Stimulated activated CD4-positive, alpha-beta T cell treated with anti-CD3 and anti-CD28 coated beads, Interleukin-15, amount 100 ng/mL, for 48 hours (primary cell): Measurements from ENCODE around the gene AK2.

Experiments
- DNase-seq, 2 donors: peaks; one replicate each; pipeline ENCODE4 v3.0.0-alpha.2; 2020; ENCODE audit warnings: low read depth in 2 of 2

AK2 gene

GRCh38 chr1:33024430-33025179, 12.1 kb downstream of the AK2 start:
- peak; percentile 58 to 64 for DNase-seq

- DNase-seq: no peak
Observed at GRCh38 chr1:33022650-33023200, 14.0 kb downstream of the AK2 start.

- DNase-seq: no peak
Observed at GRCh38 chr1:33021567-33022431, 14.9 kb downstream of the AK2 start.

GRCh38 chr1:33018112-33018511, 18.6 kb downstream of the AK2 start:
- DNase-seq: no peak

GRCh38 chr1:33017175-33017574, 19.5 kb downstream of the AK2 start:
- DNase-seq: no peak

- DNase-seq: no peak
Observed at GRCh38 chr1:33015216-33015615, 21.5 kb downstream of the AK2 start.

GRCh38 chr1:33014464-33015163, 22.1 kb downstream of the AK2 start:
- no peak for DNase-seq

- DNase-seq: no peak
Observed at GRCh38 chr1:33013791-33014190, 22.9 kb downstream of the AK2 start.

- DNase-seq: no peak
Observed at GRCh38 chr1:33012165-33012564, 24.5 kb downstream of the AK2 start.

- no peak for DNase-seq
Observed at GRCh38 chr1:33010932-33011731, 25.6 kb downstream of the AK2 start.

- DNase-seq: no peak
Observed at GRCh38 chr1:33009561-33009960, 27.1 kb downstream of the AK2 start.

GRCh38 chr1:33008051-33008914, 28.4 kb downstream of the AK2 start:
- no peak for DNase-seq

GRCh38 chr1:33007190-33008050, 29.3 kb downstream of the AK2 start:
- no peak for DNase-seq

GRCh38 chr1:33005838-33006421, 30.8 kb downstream of the AK2 start:
- DNase-seq: no peak

GRCh38 chr1:33005117-33005837, 31.4 kb downstream of the AK2 start:
- no peak for DNase-seq

GRCh38 chr1:33004613-33005012, 32.1 kb downstream of the AK2 start:
- DNase-seq: no peak

GRCh38 chr1:33003657-33004056, 33.0 kb downstream of the AK2 start:
- DNase-seq: no peak

- DNase-seq: no peak
Observed at GRCh38 chr1:33002006-33002405, 34.7 kb downstream of the AK2 start.
